NCI-H1436 treated with DMSO at 0.1 percent for 48 hours (cell line): ENCODE results near the gene EFCAB3.
"Not testable (repeated sequence)": the region's sequence is repeated elsewhere in the genome, so short reads cannot be mapped to it uniquely, and the experiment has no call there.

Experiments
- DNase-seq: peaks from one replicate; lab custom pipeline; 2025; lab: John Stamatoyannopoulos, UW

EFCAB3 gene

GRCh38 chr17:62465271-62465670 lies 84.9 kb downstream of the EFCAB3 start:
- DNase-seq: not testable (repeated sequence)
